Right renal pelvis (tissue), 4 donors: ENCODE measurements around the gene SERPIND1. TPM values are rescaled to one million over a fixed set of nuclear protein-coding genes. Genes with fewer than 3 reads are reported as not detected.
"Not testable (repeated sequence)": the region's sequence is repeated elsewhere in the genome, so short reads cannot be mapped to it uniquely, and the experiment has no call there.

Experiments used
- DNase-seq, 4 donors: peaks; one replicate each; pipeline ENCODE4 v3.0.0-alpha.2; 2013; ENCODE audit warnings: low read depth in 4 of 4, low spot score in 3 of 4, missing footprints in 1 of 4
- polyA plus RNA-seq, 4 donors: library from polyadenylated mRNA; unstranded; fragments of 120-200 nt; gene quantifications; one replicate each; pipeline ENCODE4 v1.2.1, GENCODE V29; 2013; ENCODE audit not compliant: insufficient read length in 4 of 4

The SERPIND1 gene
- polyA plus RNA-seq, 4 donors, result 2.5 to 3.8 (median 3.2) TPM

- DNase-seq, result no peak
These were observed 27.3 kb upstream of the SERPIND1 start for GRCh38 chr22:20746431-20747189.

- DNase-seq, result no peak
These were observed 26.7 kb upstream of the SERPIND1 start for GRCh38 chr22:20747223-20747622.

- DNase-seq, result no peak
These were observed 25.8 kb upstream of the SERPIND1 start for GRCh38 chr22:20748082-20748481.

GRCh38 chr22:20748731-20749428 is 25.0 kb upstream of the SERPIND1 start:
- no peak for DNase-seq

- no peak for DNase-seq
These were observed 24.5 kb upstream of the SERPIND1 start for GRCh38 chr22:20749453-20749852.

- no peak for DNase-seq
These were observed 23.3 kb upstream of the SERPIND1 start for GRCh38 chr22:20750461-20751184.

GRCh38 chr22:20751185-20751851 is 22.6 kb upstream of the SERPIND1 start:
- no peak for DNase-seq

GRCh38 chr22:20752104-20752741 is 21.7 kb upstream of the SERPIND1 start:
- no peak for DNase-seq

- no peak for DNase-seq
These were observed 21.0 kb upstream of the SERPIND1 start for GRCh38 chr22:20752873-20753272.

- no peak for DNase-seq
These were observed 17.1 kb upstream of the SERPIND1 start for GRCh38 chr22:20756846-20757245.

- DNase-seq, result no peak
These were observed 15.2 kb upstream of the SERPIND1 start for GRCh38 chr22:20758688-20759087.

- DNase-seq, result no peak
These were observed 13.8 kb upstream of the SERPIND1 start for GRCh38 chr22:20760084-20760483.

GRCh38 chr22:20761536-20761935 is 12.4 kb upstream of the SERPIND1 start:
- DNase-seq, result no peak

- no peak for DNase-seq
These were observed 11.6 kb upstream of the SERPIND1 start for GRCh38 chr22:20762233-20762796.

GRCh38 chr22:20763630-20764470 is 10.1 kb upstream of the SERPIND1 start:
- no peak for DNase-seq

GRCh38 chr22:20764471-20764720 is 9.5 kb upstream of the SERPIND1 start:
- no peak for DNase-seq

GRCh38 chr22:20764729-20765128 is 9.2 kb upstream of the SERPIND1 start:
- no peak for DNase-seq

- DNase-seq, result no peak
These were observed 8.0 kb upstream of the SERPIND1 start for GRCh38 chr22:20765938-20766337.

GRCh38 chr22:20766530-20766929 is 7.4 kb upstream of the SERPIND1 start:
- no peak for DNase-seq

- DNase-seq, result not testable (repeated sequence)
These were observed 4.5 kb upstream of the SERPIND1 start for GRCh38 chr22:20769496-20769826.
